Kidney tubule cell (primary cell): ENCODE results near the gene IFIT5.
"Not testable (repeated sequence)": the region's sequence is repeated elsewhere in the genome, so short reads cannot be mapped to it uniquely, and the experiment has no call there.

Experiments used
- DNase-seq: peaks from one replicate; pipeline ENCODE4 v3.0.0-alpha.2; 2018; ENCODE audit warnings: low spot score

The IFIT5 gene

GRCh38 chr10:89393898-89394297, 20.5 kb upstream of the IFIT5 start:
- no peak for DNase-seq

GRCh38 chr10:89395141-89395540, 19.2 kb upstream of the IFIT5 start:
- DNase-seq, result no peak

DNA sequence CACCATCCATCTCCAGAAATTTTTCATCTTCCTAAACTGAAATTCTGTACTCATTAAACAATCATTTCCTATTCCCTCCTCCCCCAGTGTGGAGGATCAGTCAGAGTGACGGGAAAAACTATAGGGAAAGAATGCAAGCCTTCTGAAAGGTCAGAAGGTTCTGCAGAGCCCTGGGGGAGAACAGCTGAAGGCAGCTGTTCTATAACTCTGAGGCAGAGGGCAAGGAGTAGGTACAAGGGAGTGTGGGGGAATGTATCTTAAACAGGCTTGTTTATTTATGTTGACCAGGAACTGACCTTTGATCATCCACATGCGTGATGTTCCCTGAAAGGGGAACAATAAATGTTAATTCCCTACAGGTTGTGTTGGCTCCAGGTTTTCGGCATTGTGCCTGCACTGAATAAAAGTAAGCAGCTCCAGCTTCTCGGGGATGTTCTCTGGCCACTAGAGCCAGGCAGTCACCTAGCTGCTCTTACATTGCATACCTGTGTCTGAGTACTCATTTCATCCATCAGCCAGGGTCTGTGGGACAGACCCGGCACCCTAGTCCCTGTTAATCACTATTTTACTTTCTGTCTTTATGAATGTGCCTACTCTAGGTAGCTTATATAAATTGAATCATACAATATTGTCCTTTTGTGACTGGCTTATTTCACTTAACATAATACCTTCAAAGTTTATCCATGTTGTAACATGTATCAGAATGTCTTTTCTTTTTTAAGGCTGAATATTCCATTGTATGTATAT, 16.2 kb upstream of the IFIT5 start:
- no peak for DNase-seq

GRCh38 chr10:89399956-89400355, 14.4 kb upstream of the IFIT5 start:
- no peak for DNase-seq

DNA sequence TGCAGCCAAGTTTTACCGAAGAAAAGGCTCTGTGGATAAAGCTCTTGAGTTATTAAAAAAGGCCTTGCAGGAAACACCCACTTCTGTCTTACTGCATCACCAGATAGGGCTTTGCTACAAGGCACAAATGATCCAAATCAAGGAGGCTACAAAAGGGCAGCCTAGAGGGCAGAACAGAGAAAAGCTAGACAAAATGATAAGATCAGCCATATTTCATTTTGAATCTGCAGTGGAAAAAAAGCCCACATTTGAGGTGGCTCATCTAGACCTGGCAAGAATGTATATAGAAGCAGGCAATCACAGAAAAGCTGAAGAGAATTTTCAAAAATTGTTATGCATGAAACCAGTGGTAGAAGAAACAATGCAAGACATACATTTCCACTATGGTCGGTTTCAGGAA, 11.3 kb upstream of the IFIT5 start:
- DNase-seq, result no peak

DNA sequence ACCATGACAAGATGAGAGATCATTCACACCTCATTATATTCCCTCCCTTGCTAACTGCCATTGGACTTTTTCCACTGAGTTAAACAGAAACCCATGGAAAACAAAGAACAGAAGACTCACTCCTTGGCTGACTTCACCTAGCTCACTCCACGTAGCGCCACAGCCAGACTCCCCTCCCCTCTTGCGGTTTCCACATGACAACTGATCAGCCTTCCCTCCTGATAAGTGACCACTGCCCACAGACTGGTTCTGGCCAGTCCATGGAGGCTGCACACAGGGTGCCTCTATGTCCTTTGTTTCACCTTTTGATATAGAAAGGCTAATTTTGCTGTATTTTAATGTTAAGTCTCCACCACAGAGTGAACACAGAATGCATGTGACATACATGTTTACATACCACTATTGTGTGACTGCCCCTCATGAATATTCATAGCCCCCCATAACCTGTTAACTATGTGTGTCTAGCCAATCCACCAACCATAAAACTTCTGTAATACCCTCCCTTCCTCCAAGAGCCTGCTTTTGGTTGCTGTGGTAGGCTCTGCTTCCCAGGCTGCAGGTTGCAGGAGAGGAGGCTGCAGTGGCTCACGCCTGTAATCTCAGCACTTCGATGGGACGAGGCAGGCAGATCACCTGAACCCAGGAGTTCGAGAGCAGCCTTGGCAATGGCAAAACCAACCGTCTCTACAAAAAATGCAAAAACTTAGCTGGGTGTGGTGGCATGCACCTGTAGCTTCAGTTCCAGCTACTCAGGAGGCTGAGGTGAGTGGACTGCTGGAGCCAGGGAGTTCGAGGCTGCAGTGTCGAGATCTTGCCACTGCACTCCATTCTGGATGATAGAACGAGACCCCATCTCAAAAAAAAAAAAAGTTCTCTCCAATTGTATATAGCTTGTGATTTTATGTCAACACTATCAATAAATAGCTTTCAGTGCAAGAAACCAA, 10.0 kb upstream of the IFIT5 start:
- DNase-seq, result peak; percentile 79

GRCh38 chr10:89406178-89406577, 8.2 kb upstream of the IFIT5 start:
- DNase-seq, result not testable (repeated sequence)

DNA sequence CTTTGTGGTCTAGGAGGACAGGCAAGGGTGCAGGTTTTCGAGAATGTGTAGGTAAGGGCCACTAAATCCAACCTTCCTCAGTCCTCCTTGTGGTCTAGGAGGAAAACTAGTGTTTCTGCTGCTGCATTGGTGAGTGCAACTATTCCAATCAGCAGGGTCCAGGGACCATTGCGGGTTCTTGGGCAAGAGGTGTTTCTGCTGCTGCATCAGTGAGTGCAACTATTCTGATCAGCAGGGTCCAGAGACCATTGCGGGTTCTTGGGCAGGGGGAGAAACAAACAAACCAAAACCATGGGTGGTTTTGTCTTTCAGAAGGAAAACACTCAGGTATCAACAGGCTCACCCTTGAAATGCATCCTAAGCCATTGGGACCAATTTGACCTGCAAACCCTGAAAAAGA, 6.6 kb upstream of the IFIT5 start:
- DNase-seq, result not testable (repeated sequence)

DNA sequence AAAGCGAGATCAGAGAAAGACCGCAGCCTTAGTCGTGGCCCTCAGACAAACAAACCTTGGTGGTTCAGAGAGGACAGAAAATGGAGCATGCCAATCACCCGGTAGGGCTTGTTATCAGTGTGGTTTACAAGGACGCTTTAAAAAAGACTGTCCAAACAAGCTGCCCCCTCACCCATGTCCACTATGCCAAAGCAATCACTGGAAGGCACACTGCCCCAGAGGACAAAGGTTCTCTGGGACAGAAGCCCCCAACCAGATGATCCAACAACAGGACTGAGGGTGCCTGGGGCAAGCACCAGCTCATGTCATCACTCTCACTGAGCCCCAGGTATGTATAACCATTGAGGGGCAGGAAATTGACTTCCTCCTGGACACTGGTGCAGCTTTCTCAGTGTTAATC, 5.1 kb upstream of the IFIT5 start:
- DNase-seq, result not testable (repeated sequence)

DNA sequence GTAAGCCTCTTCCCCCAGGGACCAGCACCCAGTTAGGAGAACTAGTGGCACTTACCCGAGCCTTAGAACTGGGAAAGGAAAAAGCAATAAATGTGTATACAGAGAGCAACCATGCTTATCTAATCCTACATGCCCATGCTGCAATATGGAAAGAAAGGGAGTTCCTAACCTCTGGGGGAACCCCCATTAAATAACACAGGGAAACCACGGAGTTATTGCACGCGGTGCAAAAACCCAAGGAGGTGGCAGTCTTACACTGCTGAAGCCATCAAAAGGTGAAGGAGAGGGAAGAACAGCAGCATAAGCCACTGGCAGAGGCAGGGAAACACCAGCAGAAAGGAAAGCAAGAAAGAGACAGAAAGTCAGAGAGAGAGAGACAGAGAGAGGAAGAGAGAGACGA, 3.8 kb upstream of the IFIT5 start:
- not testable (repeated sequence) for DNase-seq

DNA sequence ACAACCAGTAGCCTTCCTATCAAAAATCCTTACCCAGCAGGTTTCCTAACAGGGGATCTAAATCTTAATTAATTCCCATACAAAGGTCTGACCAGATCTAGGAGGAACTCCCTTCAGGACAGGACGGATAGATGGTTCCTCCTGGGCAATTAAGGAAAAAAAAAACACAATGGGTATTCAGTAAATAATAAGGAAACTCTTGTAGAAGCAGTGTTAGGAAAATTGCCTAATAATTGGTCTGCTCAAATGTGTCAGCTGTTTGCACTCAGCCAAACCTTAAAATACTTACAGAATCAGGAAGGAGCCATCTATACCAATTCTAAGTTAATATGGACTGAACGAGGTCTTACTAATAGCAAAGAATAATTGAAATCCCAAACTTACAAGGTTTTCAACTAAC, 3.2 kb upstream of the IFIT5 start:
- DNase-seq, result not testable (repeated sequence)

- DNase-seq, result not testable (repeated sequence)
Measured at GRCh38 chr10:89412276-89412675, 2.1 kb upstream of the IFIT5 start.

DNA sequence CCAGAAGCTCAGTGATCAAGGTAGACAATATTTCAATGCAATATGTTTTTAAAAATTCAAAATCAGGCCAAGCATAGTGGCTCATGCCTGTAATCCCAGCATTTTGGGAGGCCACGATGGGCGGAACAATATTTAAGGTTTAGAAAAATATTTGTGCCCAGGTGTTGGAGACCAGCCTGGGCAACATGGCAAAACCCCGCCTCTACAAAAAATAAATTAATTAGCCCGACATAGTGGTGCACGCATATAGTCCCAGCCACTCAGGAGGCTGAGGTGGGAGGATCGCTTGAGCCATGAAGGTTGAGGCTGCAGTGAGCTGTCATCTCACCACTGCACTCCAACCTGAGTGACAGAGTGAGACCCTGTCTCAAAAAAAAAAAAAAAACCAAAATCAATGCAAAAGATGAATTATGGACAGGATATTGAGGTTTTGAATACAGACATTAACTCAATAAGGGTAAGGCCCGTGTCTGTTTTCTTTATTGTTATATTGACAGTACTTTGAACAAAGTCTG, 913 bp upstream of the IFIT5 start:
- no peak for DNase-seq

GRCh38 chr10:89414879-89415821, 782 bp downstream of the IFIT5 start:
- DNase-seq, result peak; percentile 57

GRCh38 chr10:89416465-89416864, 2.1 kb downstream of the IFIT5 start:
- DNase-seq, result no peak

GRCh38 chr10:89419548-89419947, 5.2 kb downstream of the IFIT5 start:
- peak; percentile 16 for DNase-seq

DNA sequence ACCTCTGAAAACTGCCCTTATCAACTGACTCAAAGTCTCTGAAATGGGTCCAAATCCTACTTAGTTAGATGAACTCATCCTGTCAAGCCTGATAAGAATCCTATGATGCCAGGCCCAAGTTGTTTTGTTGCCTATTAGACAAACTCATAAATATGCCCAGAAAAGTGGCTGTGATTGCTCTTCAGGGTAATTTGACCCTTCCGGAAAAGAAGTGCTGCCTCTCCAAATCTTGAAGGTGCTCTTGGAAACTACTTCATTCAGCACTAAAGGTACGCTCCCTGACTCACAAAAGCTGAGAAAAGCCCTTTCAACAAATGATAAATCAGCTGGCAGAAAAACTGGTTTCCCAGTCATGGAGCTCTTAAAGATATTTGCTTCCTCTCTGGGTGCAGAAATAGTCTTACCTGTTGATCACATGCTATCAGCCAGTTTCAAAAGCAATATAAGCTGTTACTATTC, 6.7 kb downstream of the IFIT5 start:
- no peak for DNase-seq

- DNase-seq, result peak; percentile 25
Measured at GRCh38 chr10:89425000-89425399, 10.6 kb downstream of the IFIT5 start.

- DNase-seq, result peak; percentile 75
Measured at GRCh38 chr10:89426230-89426868, 12.0 kb downstream of the IFIT5 start.

DNA sequence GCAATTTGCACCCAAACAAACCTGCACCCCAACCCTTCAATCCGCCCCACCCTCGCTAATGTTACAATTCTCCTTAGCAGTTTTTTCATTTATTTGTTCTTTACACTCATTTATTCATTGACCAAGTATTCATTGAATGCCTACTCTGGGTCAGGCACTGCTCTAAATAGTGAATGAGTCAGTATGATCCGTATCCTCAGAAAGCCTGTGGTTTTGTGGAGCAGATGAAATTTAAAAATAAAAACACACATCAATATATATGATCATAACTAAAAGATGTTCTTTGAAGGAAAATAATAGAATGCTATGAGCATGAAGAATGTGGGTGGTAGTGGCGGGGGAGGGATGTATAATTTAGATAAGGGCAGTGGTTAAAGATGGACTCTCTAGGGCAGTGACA, 13.3 kb downstream of the IFIT5 start:
- DNase-seq, result peak; percentile 70

DNA sequence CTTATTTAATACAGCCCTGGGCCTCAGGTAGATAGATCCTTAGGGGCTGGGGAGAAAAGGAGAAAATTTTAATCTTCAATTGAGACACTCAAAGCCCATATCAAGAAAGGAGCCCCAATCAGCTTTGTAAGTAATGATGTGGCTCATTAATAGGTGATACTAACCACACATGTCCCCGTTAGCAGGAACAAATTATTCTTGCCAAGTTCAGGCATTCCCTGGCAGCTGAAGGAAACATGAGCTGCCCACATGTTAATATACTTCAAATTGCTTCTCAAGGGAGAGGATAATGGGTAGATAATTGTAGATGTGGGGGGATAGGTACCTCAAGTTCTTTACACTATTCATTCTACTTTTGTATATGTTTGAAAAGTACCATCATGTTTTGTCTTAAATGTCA, 14.5 kb downstream of the IFIT5 start:
- DNase-seq, result no peak
